Muscle layer of duodenum (tissue), 2 donors: ENCODE data around the gene EPSTI1.
"Not testable (repeated sequence)": the region's sequence is repeated elsewhere in the genome, so short reads cannot be mapped to it uniquely, and the experiment has no call there.

Experiments
- H3K27ac ChIP-seq: one replicate; pipeline ENCODE4 v1.7.0; 2013; ENCODE audit warnings: mild to moderate bottlenecking, low read length
- H3K27me3 ChIP-seq: one replicate; pipeline ENCODE4 v1.7.0; 2013; ENCODE audit warnings: low read depth, mild to moderate bottlenecking, control low read depth, low read length
- H3K36me3 ChIP-seq, 2 donors: one replicate each; pipeline ENCODE4 v1.7.0; 2013; ENCODE audit warnings: low read length in 2 of 2, control low read depth in 1 of 2, mild to moderate bottlenecking in 1 of 2; ENCODE audit not compliant: insufficient read depth in 2 of 2, control insufficient read depth in 1 of 2
- H3K4me1 ChIP-seq, 2 donors: one replicate each; pipeline ENCODE4 v1.7.0; 2013; ENCODE audit warnings: low read length in 2 of 2, mild to moderate bottlenecking in 2 of 2, control low read depth in 1 of 2, moderate library complexity in 1 of 2; ENCODE audit not compliant: insufficient read depth in 2 of 2, control insufficient read depth in 1 of 2
- H3K4me3 ChIP-seq, 2 donors: one replicate each; pipeline ENCODE4 v1.7.0; 2013; ENCODE audit warnings: low read length in 2 of 2, low read depth in 1 of 2, mild to moderate bottlenecking in 1 of 2
- H3K9me3 ChIP-seq, 2 donors: one replicate each; pipeline ENCODE4 v1.7.0; 2013; ENCODE audit warnings: low read length in 2 of 2, control low read depth in 1 of 2, mild to moderate bottlenecking in 1 of 2; ENCODE audit not compliant: control insufficient read depth in 1 of 2
- donor health status: healthy.

Gene EPSTI1, protein sequence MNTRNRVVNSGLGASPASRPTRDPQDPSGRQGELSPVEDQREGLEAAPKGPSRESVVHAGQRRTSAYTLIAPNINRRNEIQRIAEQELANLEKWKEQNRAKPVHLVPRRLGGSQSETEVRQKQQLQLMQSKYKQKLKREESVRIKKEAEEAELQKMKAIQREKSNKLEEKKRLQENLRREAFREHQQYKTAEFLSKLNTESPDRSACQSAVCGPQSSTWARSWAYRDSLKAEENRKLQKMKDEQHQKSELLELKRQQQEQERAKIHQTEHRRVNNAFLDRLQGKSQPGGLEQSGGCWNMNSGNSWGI

DNA sequence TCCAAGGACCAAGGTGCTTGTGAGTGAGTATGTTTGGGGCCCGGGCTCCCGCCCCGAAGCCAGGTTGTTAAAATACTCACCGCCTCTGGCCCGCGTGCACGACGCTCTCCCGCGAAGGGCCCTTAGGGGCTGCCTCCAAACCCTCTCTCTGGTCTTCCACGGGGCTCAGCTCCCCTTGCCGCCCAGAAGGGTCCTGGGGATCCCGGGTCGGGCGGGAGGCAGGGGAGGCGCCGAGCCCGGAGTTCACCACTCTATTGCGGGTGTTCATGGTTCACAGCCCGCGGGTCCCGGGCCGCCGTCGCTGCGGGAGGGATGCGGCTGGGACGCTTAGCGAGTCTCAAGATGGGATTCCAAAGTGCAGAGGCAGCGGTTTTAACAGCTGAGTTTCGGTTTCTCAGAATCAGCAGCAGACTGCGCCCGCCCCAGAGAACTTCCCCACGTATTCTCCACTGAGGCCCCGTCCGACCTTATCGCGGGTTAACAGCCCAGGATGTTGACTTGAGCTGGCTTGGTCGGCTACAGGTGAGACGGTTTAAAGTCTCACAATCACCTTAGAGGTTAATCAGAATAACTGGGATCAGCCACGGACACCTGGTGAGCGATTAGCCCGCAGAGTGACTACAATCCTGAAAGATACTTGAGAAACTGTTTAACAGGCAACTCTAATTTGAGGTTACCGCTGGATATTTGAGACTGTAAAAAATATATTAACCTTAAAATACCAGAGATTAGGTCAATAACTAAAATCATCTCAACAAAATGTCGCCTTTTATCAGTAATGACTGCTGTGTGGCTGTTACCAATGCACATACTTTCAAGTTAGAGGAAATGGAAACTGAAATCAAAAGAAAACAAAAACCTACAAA is at the start of gene EPSTI1:
Gene EPSTI1, minus strand, starts transcription at position 344 of the 866 bp plus-strand sequence. Its CDS starts 76 bp downstream, at position 268.
- peak within 1 kb of the TSS; percentile 80 to 83 for H3K4me3 ChIP-seq
- H3K27me3 ChIP-seq, result no peaks in the 10 kb centered on the region
- peaks cover 3 to 8% of the 10 kb centered on the region in 2 donors for H3K4me1 ChIP-seq
- peak within 1 kb of the TSS; percentile 90 for H3K27ac ChIP-seq
- no peaks in the 10 kb centered on the region for H3K9me3 ChIP-seq
- no peaks in the 10 kb centered on the region for H3K36me3 ChIP-seq

DNA sequence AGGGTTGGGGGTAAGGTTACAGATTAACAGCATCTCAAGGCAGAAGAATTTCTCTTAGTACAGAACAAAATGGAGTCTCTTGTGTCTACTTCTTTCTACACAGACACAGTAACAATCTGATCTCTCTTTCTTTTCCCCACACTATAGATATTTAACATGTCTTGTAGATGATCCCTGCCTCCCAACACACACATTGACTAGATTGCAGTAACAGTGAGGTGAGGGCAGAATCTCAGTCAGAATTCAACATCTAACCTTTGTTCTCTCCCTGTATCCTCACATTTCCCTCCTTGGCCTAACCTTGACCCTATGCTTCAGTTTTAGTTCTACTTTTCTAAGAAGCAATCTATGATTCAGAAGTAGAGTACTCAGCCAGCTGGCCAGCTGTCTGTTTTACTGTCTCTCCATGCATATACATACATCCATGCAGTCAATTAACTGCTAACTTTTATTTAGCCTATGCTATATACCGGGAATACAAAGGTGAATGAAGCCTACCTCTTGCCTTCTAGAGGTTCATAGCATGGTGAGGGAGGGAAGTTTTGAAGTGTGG is 49.4 kb upstream of the EPSTI1 start:
- peaks cover 5 to 7% of the 10 kb centered on the region in 2 donors for H3K4me1 ChIP-seq
- no peak overlapping the region for H3K27ac ChIP-seq
- H3K9me3 ChIP-seq, result no peaks in the 10 kb centered on the region
- H3K36me3 ChIP-seq, result peaks cover 0 to 4% of the 10 kb centered on the region in 2 donors
- H3K4me3 ChIP-seq, result no peak overlapping the region
- H3K27me3 ChIP-seq, result no peaks in the 10 kb centered on the region

DNA sequence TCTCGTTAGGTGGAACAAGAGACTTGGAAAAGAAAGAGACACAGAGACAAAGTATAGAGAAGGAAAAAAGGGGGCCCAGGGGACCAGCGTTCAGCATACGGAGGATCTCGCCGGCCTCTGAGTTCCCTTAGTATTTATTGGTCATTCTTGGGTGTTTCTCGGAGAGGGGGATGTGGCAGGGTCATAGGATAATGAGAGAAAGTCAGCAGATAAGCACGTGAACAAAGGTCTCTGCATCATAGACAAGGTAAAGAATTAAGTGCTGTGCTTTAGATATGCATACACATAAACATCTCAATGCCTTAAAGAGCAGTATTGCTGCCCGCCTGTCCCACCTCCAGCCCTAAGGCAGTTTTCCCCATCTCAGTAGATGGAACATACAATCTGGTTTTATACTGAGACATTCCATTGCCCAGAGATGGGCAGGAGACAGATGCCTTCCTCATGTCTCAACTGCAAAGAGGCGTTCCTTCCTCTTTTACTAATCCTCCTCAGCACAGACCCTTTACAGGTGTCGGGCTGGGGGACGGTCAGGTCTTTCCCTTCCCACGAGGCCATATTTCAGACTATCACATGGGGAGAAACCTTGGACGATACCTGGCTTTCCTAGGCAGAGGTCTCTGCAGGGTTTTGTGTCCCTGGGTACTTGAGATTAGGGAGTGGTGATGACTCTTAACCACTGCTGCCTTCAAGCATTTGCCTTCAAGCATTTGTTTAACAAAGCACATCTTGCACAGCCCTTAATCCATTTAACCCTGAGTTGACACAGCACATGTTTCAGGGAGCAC is 48.7 kb upstream of the EPSTI1 start:
- not testable (repeated sequence) for H3K9me3 ChIP-seq, H3K4me3 ChIP-seq, H3K27ac ChIP-seq, H3K4me1 ChIP-seq, H3K27me3 ChIP-seq, H3K36me3 ChIP-seq

DNA sequence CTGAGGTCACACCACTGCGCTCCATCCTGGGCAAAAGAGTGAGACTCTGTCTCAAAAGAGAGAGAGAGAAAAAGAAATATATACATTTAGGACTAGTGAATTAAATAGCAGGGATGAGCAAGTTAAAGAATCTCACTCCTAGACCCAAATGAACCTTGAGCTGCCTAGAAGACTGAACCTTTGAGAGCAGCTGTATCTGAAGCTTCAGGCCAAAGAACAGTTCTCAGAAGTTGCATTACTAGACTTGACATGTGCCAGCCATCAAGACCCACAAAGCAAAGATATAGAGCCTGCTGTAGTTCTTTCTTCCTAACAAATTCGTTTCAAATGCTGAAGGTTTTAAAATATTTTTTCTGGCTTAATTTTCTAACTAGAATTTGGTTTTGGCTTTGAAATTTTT is 47.9 kb upstream of the EPSTI1 start:
- Histone ChIP-seq H3K27me3 (no peaks in the 10 kb centered on the region), H3K9me3 (no peaks in the 10 kb centered on the region), H3K27ac (no peak overlapping the region)

DNA sequence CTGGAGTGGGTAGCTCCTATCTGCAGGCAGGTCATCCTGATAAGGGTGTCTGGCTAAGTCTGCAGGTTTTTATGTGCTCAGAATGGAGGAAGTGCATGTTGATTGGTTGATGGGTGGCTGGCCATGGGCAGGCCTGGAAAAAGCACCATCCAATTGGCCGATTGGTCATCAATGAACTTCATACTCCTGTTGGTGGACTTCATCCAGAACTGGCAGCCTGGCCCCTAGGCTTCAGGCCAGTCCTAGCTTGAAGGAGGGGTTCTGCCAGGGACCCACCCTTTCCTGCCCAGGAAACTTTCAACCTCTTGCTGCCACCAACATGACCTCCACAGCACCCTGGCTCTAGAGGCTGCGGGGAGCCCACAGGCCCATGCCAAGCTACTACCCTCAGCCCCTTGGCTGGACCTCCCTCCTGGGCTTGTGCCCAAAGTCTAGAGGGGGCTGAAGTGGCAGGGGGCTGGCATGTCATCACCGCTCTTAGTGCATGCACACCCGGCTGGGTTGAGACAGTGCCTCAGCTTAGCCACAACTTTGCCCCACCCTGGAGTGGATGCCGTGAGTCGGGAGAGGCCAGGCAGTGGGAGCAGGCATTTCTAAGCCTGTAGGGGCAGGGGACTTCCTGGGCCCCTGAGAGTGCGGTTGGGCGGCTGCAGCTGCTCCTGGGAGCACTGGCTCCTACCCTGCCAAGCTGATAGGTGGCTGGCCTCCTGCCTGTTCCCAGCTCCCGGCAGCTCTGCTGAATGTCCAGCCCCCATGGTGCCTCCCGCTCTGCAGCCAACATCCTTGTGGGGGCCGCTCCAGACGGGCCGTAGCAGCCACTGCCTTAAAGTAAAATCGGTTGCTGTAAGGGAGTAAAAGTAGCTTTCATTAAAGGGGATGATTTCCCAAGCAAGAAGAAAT is 44.6 kb upstream of the EPSTI1 start:
- Histone ChIP-seq H3K27ac (no peak overlapping the region), H3K4me1 (peaks cover 0 to 7% of the 10 kb centered on the region in 2 donors), H3K4me3 (no peak overlapping the region), H3K9me3 (no peaks in the 10 kb centered on the region), H3K27me3 (no peaks in the 10 kb centered on the region), H3K36me3 (peaks cover 0 to 4% of the 10 kb centered on the region in 2 donors)

More for the DNA sequence above, 47.9 kb upstream of the EPSTI1 start:
- Histone ChIP-seq H3K4me1 (peaks cover 5 to 7% of the 10 kb centered on the region in 2 donors), H3K36me3 (peaks cover 0 to 4% of the 10 kb centered on the region in 2 donors), H3K4me3 (no peak overlapping the region)

DNA sequence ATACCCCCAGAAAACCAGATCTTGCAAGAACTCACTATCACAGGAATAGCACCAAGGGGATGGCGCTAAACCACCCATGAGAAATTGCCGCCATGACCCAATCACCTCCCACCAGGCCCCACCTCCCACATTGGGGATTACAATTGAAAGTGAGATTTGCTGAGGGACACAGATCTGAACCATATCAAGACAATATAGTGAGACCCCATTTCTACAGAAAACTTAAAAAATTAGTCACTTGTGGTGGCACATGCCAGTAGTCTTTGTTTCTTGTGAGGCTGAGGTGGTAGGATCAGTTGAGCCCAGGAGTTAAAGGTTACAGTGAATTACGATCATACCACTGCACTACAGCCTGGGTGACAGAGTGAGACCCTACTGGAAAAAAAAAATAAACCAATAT is 41.0 kb upstream of the EPSTI1 start:
- H3K4me1 ChIP-seq, result peaks cover 0 to 7% of the 10 kb centered on the region in 2 donors
- H3K9me3 ChIP-seq, result no peaks in the 10 kb centered on the region
- H3K27me3 ChIP-seq, result no peaks in the 10 kb centered on the region
- peaks cover 0 to 10% of the 10 kb centered on the region in 2 donors for H3K36me3 ChIP-seq
- no peak overlapping the region for H3K4me3 ChIP-seq
- no peak overlapping the region for H3K27ac ChIP-seq

DNA sequence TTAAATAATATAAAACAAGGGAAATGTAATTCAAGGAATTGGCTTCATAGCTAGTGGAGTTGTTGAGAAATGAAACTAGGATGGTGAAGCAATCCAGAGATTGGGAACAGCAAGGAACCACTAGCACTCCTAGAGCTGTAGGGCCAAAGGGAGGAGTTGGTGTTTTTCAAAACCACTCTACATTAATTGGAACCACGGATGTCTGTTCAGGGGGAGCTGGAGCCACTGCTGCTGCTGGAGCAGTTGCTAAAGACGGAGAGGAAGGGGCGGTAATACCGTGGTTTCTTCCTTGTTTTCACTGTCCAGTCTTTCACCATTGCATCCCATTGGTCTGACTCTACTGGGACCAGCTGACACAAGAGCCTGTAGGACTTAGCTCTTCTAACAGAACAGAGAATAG is 39.8 kb upstream of the EPSTI1 start:
- Histone ChIP-seq H3K4me3 (no peak overlapping the region), H3K27ac (no peak overlapping the region), H3K9me3 (no peaks in the 10 kb centered on the region), H3K36me3 (peaks cover 0 to 5% of the 10 kb centered on the region in 2 donors), H3K27me3 (no peaks in the 10 kb centered on the region), H3K4me1 (no peaks in the 10 kb centered on the region)

DNA sequence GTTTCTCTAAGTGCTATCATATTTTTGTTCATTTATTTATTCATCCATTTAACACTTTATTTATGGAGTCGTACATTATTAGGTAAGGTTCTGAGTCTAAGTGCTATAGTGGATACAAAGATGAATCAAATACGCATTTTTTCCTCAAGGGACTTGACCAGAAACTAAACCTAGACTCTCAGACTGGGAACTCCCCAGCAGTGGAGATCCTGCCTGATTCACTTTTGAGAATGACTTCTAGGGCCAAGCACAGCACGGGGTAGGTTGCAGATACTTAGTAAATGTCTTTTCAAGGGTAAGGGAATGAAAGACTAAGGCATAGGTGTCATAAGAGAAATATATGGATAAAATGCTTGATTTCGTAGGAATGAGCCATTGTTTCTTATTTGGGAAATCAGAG is 38.5 kb upstream of the EPSTI1 start:
- Histone ChIP-seq H3K9me3 (no peaks in the 10 kb centered on the region), H3K27me3 (no peaks in the 10 kb centered on the region), H3K4me1 (peaks cover 0 to 6% of the 10 kb centered on the region in 2 donors), H3K4me3 (no peak overlapping the region), H3K36me3 (peaks cover 0 to 5% of the 10 kb centered on the region in 2 donors), H3K27ac (no peak overlapping the region)

DNA sequence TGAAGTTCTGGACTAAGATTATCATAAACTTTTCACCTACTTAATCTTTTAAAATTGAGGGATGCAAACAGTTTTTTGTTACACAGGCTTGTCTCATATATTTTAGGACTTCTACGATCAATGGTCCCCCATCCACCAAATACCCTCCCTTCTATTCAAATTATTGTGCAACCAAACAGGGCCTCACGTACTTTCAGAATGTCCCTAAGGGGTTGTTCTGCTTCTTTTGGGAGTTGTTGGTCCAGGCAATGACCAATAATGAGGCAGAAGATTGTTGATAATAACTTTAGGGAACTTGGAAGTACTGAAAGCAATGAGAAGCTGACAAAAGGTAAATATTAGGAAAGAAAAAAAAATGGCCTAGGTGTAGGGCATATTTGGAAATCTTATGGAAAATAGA is 34.2 kb upstream of the EPSTI1 start:
- Histone ChIP-seq H3K4me3 (no peak overlapping the region), H3K9me3 (no peaks in the 10 kb centered on the region), H3K27me3 (no peaks in the 10 kb centered on the region), H3K27ac (no peak overlapping the region), H3K36me3 (peaks cover 0 to 5% of the 10 kb centered on the region in 2 donors), H3K4me1 (peaks cover 0 to 14% of the 10 kb centered on the region in 2 donors)

DNA sequence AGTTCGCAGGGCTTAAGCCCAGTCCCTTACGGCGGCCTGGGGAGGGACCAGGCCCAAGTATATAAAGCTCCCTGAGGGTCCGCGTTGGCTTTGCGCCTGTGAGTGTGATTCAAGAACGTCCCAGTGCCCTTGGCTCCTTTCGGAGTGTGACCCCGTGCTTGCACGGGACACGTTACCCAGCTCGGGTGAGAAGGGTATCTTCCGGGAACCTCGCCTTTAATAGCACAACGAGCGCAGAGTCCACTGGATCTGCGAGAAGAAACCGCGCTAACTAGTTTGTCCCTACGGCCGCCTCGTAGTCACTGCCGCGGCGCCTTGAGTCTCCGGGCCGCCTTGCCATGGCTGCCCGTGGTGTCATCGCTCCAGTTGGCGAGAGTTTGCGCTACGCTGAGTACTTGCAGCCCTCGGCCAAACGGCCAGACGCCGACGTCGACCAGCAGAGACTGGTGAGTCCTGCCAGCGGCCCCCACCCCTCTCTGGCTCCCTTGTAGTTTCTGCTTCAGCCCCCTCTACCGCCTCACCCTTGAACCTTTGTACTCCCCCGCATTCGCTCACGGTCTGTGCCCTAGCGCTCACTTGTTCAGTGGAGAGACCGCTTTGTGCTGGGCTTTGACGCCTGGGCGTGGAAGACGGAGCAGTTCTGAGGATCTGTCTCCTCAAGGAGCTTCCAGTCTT is 31.4 kb upstream of the EPSTI1 start, which contains the start of gene DNAJC15:
Gene DNAJC15, plus strand, starts transcription at position 298 of the 675 bp plus-strand sequence. Its CDS starts 41 bp downstream, at position 339.
- peak within 1 kb of the TSS; percentile 80 to 97 for H3K4me3 ChIP-seq
- peak within 1 kb of the TSS; percentile 90 for H3K27ac ChIP-seq
- H3K4me1 ChIP-seq, result peaks cover 0 to 14% of the 10 kb centered on the region in 2 donors
- no peaks in the 10 kb centered on the region for H3K27me3 ChIP-seq
- H3K36me3 ChIP-seq, result peaks cover 0 to 4% of the 10 kb centered on the region in 2 donors
- H3K9me3 ChIP-seq, result no peaks in the 10 kb centered on the region
